ENCODE data around the gene MAP7D2. TPM values are rescaled to one million over a fixed set of nuclear protein-coding genes. Genes with fewer than 3 reads are reported as not detected.

Gene MAP7D2
- total and polyA plus RNA-seq, 8 donors: 0.31 to 1.5 (median 0.41) TPM

GRCh38 chrX:20147561-20147960 lies 30.9 kb upstream of the MAP7D2 start:
- ATAC-seq (no peak), DNase-seq (no peak)
- Histone ChIP-seq H3K36me3 (peaks cover 0 to 13% of the 10 kb centered on the region in 2 donors), H3K27me3 (no peaks in the 10 kb centered on the region), H3K4me1 (no peaks in the 10 kb centered on the region), H3K4me3 (no peak overlapping the region), H3K27ac (no peak overlapping the region), H3K9me3 (no peaks in the 10 kb centered on the region)
- no peak for TF ChIP-seq CTCF (IDR thresholded peaks at IDR 0.05)
- intact Hi-C loops (cut with DNase I): no loop called here

- Histone ChIP-seq H3K4me3 (no peak overlapping the region), H3K4me1 (peaks cover 0 to 5% of the 10 kb centered on the region in 2 donors), H3K36me3 (no peaks in the 10 kb centered on the region), H3K9me3 (no peaks in the 10 kb centered on the region), H3K27me3 (no peaks in the 10 kb centered on the region), H3K27ac (no peak overlapping the region)
- TF ChIP-seq CTCF (IDR thresholded peaks at IDR 0.05): no peak
- ATAC-seq: no peak
- no peak for DNase-seq
- intact Hi-C loops (cut with DNase I): no loop called here
Observed at GRCh38 chrX:20144491-20144890, 27.8 kb upstream of the MAP7D2 start.

GRCh38 chrX:20143561-20143960 lies 26.9 kb upstream of the MAP7D2 start:
- Histone ChIP-seq H3K4me3 (no peak overlapping the region), H3K9me3 (no peaks in the 10 kb centered on the region), H3K36me3 (no peaks in the 10 kb centered on the region), H3K27me3 (no peaks in the 10 kb centered on the region), H3K27ac (no peak overlapping the region), H3K4me1 (peaks cover 2 to 5% of the 10 kb centered on the region in 2 donors)
- no peak for TF ChIP-seq CTCF (IDR thresholded peaks at IDR 0.05)
- ATAC-seq (no peak), DNase-seq (peak in 1 of 4 donors; percentile 7)
- intact Hi-C loops (cut with DNase I): no loop called here

GRCh38 chrX:20143111-20143510 lies 26.4 kb upstream of the MAP7D2 start:
- intact Hi-C loops (cut with DNase I): no loop called here
- Histone ChIP-seq H3K4me1 (peaks cover 2 to 5% of the 10 kb centered on the region in 2 donors), H3K36me3 (peaks cover 0 to 2% of the 10 kb centered on the region in 2 donors), H3K27ac (no peak overlapping the region), H3K4me3 (no peak overlapping the region), H3K9me3 (no peaks in the 10 kb centered on the region), H3K27me3 (no peaks in the 10 kb centered on the region)
- ATAC-seq: no peak
- no peak for TF ChIP-seq CTCF (IDR thresholded peaks at IDR 0.05)
- peak in 1 of 4 donors; percentile 1 for DNase-seq

GRCh38 chrX:20141281-20142220 lies 24.8 kb upstream of the MAP7D2 start, which contains the start of gene EIF1AX:
Gene EIF1AX, minus strand, starts transcription at chrX:20141838. Its CDS starts 198 bp downstream, at chrX:20141640.
- TF ChIP-seq CTCF (IDR thresholded peaks at IDR 0.05): no peak
- intact Hi-C loops (cut with DNase I): no loop called here
- peak; percentile 99 for ATAC-seq
- peaks cover 2 to 5% of the 10 kb centered on the region in 2 donors for H3K4me1 ChIP-seq
- H3K27me3 ChIP-seq: no peaks in the 10 kb centered on the region
- H3K36me3 ChIP-seq: peaks cover 4 to 7% of the 10 kb centered on the region in 2 donors
- DNase-seq: peak; percentile 96 to 100 (median 98)
- H3K9me3 ChIP-seq: no peaks in the 10 kb centered on the region
- peak within 1 kb of the TSS; percentile 62 to 80 for H3K4me3 ChIP-seq
- peak within 1 kb of the TSS; percentile 84 to 86 for H3K27ac ChIP-seq

Data from left lung (tissue), 10 donors.